Measurements from ENCODE around the gene TFEC. TPM values are rescaled to one million over a fixed set of nuclear protein-coding genes. Genes with fewer than 3 reads are reported as not detected.
"Not testable (repeated sequence)": the region's sequence is repeated elsewhere in the genome, so short reads cannot be mapped to it uniquely, and the experiment has no call there.

TFEC gene
- polyA plus RNA-seq, 2 of the 4 experiments (the other 2 are of a cell fraction): 0.05 to 0.13 TPM

GRCh38 chr7:116021237-116021636 lies 9.3 kb downstream of the TFEC start:
- ChIA-PET CTCF (no interaction called here), POLR2A (no interaction called here)
- 2% methylated on average over 2 of the region's 2 CpGs for WGBS (ENCODE audit: missing lambda C conversion rate)
- no peak for ATAC-seq
- peak; percentile 65 for FAIRE-seq
- Histone ChIP-seq H3K27ac (no peak overlapping the region), H3K9me3 (no peaks in the 10 kb centered on the region), H3K4me2 (no peak overlapping the region), H3K4me3 (no peak overlapping the region), H3K4me1 (no peaks in the 10 kb centered on the region)
- no peak for DNase-seq (ENCODE audit: low read depth in 1 of 2, low spot score in 1 of 2)
- no peak for TF ChIP-seq CBX8 (IDR thresholded peaks at IDR 0.05)
- no peak for TF ChIP-seq POLR2A (IDR thresholded peaks at IDR 0.05; ENCODE audit: low read length)

DNA sequence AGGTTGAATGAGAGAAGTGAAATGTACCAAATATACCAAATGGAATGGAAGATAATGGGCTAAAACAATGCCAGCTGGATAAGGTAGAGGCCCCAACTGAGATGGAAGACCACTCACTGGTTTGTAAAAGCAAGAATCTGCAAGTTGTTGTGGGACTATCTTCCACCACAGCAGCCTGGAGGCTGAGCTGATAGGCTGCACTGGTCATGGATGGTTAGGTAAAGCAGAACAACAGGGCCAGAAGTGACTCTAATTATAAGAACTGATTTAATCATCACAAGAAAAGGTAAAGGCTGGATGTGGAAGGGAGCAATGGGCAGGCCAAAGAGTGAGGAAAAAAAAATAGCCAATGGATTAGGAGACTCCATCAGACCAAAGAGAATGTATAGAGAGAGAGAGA lies 11.8 kb downstream of the TFEC start:
- CTCF ChIA-PET: no interaction called here
- no peak overlapping the region for H3K4me3 ChIP-seq
- no peak for ATAC-seq
- H3K9me3 ChIP-seq: no peaks in the 10 kb centered on the region
- H3K4me2 ChIP-seq: no peak overlapping the region
- no peak for DNase-seq (ENCODE audit: low read depth in 1 of 2, low spot score in 1 of 2)
- POLR2A ChIA-PET: no interaction called here
- TF ChIP-seq CHD4 (IDR thresholded peaks at IDR 0.05; ENCODE audit: borderline replicate concordance) (no peak), HDAC2 (IDR thresholded peaks at IDR 0.05) (no peak), NFE2L2 (conservative IDR thresholded peaks at IDR 0.05; ENCODE audit: low read length) (no peak), HOXA7 (CRISPR knock-in tag; IDR thresholded peaks at IDR 0.05) (no peak), JUN (IDR thresholded peaks at IDR 0.05) (no peak)
- no peak for FAIRE-seq
- no peaks in the 10 kb centered on the region for H3K4me1 ChIP-seq
- H3K27ac ChIP-seq: no peak overlapping the region

GRCh38 chr7:116013675-116014074 lies 16.9 kb downstream of the TFEC start:
- Histone ChIP-seq H3K27ac (no peak overlapping the region), H3K4me1 (no peaks in the 10 kb centered on the region), H3K4me3 (no peak overlapping the region), H3K9me3 (no peaks in the 10 kb centered on the region), H3K4me2 (no peak overlapping the region)
- ATAC-seq (no peak), DNase-seq (ENCODE audit: low read depth in 1 of 2, low spot score in 1 of 2) (no peak), FAIRE-seq (no peak)
- TF ChIP-seq HDAC2 (IDR thresholded peaks at IDR 0.05): no peak
- no peak for TF ChIP-seq ATOH8 (CRISPR knock-in tag; IDR thresholded peaks at IDR 0.05; ENCODE audit: low read depth)
- no peak for TF ChIP-seq POLR2AphosphoS2 (conservative IDR thresholded peaks at IDR 0.05; ENCODE audit: low read length)
- no peak for TF ChIP-seq BHLHE40 (IDR thresholded peaks at IDR 0.05; ENCODE audit: low read depth, low read length)
- no peak for TF ChIP-seq RARB (CRISPR knock-in tag; IDR thresholded peaks at IDR 0.05)
- TF ChIP-seq RFX5 (IDR thresholded peaks at IDR 0.05): no peak
- no peak for TF ChIP-seq RAD21 (conservative IDR thresholded peaks at IDR 0.05 in 1 of 2, IDR thresholded peaks at IDR 0.05 in 1 of 2)
- no peak for TF ChIP-seq EHF (CRISPR knock-in tag; IDR thresholded peaks at IDR 0.05)
- no peak for TF ChIP-seq CEBPB (IDR thresholded peaks at IDR 0.05)
- ChIA-PET POLR2A (no interaction called here), CTCF (no interaction called here)

GRCh38 chr7:116011584-116011983 lies 19.0 kb downstream of the TFEC start:
- 0% methylated on average over 1 of the region's 1 CpG for WGBS (ENCODE audit: missing lambda C conversion rate)
- POLR2A ChIA-PET: no interaction called here

GRCh38 chr7:116004762-116005161 lies 25.8 kb downstream of the TFEC start:
- CTCF ChIA-PET; FAIRE-seq; H3K9me3 ChIP-seq; H3K4me3 ChIP-seq; DNase-seq (ENCODE audit: low read depth in 1 of 2, low spot score in 1 of 2); H3K27ac ChIP-seq; H3K4me2 ChIP-seq; POLR2A ChIA-PET; ATAC-seq; H3K4me1 ChIP-seq: not testable (repeated sequence)
- WGBS (ENCODE audit: missing lambda C conversion rate): 17% methylated on average over 2 of the region's 2 CpGs

More at GRCh38 chr7:116011584-116011983, 19.0 kb downstream of the TFEC start:
- no peak for FAIRE-seq
- Histone ChIP-seq H3K27ac (no peak overlapping the region), H3K4me1 (no peaks in the 10 kb centered on the region), H3K9me3 (no peaks in the 10 kb centered on the region), H3K4me3 (no peak overlapping the region), H3K4me2 (no peak overlapping the region)
- ATAC-seq: no peak
- TF ChIP-seq JUNB (IDR thresholded peaks at IDR 0.05) (no peak), SMC3 (IDR thresholded peaks at IDR 0.05) (no peak)
- CTCF ChIA-PET: no interaction called here
- no peak for DNase-seq (ENCODE audit: low read depth in 1 of 2, low spot score in 1 of 2)

- TF ChIP-seq FOXS1 (CRISPR knock-in tag; IDR thresholded peaks at IDR 0.05): no peak
- TF ChIP-seq ZSCAN20 (CRISPR knock-in tag; IDR thresholded peaks at IDR 0.05): no peak
- H3K9me3 ChIP-seq: no peaks in the 10 kb centered on the region
- no peak overlapping the region for H3K27ac ChIP-seq
- ChIA-PET CTCF (no interaction called here), POLR2A (no interaction called here)
- no peak for DNase-seq (ENCODE audit: low read depth in 1 of 2, low spot score in 1 of 2)
- H3K4me3 ChIP-seq: no peak overlapping the region
- H3K4me2 ChIP-seq: no peak overlapping the region
- WGBS (ENCODE audit: missing lambda C conversion rate): 50% methylated on average over 4 of the region's 4 CpGs
- no peaks in the 10 kb centered on the region for H3K4me1 ChIP-seq
- no peak for FAIRE-seq
- no peak for ATAC-seq
Measured at GRCh38 chr7:115997221-115997620, 33.3 kb downstream of the TFEC start.

All from A549 (cell line).